Ishikawa (cell line): ENCODE data around the gene ST6GALNAC6.
A peak's percentile ranks its signal among the peaks of the same experiment; 100 is the strongest.

Source experiments
- CEBPB ChIP-seq: IDR thresholded peaks from 2 replicates; pipeline ENCODE4 v1.6.1; 2012
- CREB1 ChIP-seq: IDR thresholded peaks from 2 replicates; pipeline ENCODE4 v1.6.1; 2012; ENCODE audit warnings: low read depth
- EGR1 ChIP-seq: IDR thresholded peaks from 2 replicates; pipeline ENCODE4 v1.6.1; 2012
- EP300 ChIP-seq: IDR thresholded peaks from 2 replicates; pipeline ENCODE4 v1.6.1; 2012; ENCODE audit warnings: borderline replicate concordance
- FOXM1 ChIP-seq: IDR thresholded peaks from 2 replicates; pipeline ENCODE4 v1.6.1; 2012; ENCODE audit warnings: low read depth, borderline replicate concordance
- NFIC ChIP-seq: IDR thresholded peaks from 2 replicates; pipeline ENCODE4 v1.6.1; 2012
- RAD21 ChIP-seq: IDR thresholded peaks from 2 replicates; pipeline ENCODE4 v1.6.1; 2012; ENCODE audit warnings: low read depth
- TAF1 ChIP-seq: IDR thresholded peaks from 2 replicates; pipeline ENCODE4 v1.6.1; 2012; ENCODE audit warnings: low read depth, mild to moderate bottlenecking
- TCF12 ChIP-seq: IDR thresholded peaks from 2 replicates; pipeline ENCODE4 v1.6.1; 2012; ENCODE audit warnings: low read depth
- TEAD4 ChIP-seq: IDR thresholded peaks from 2 replicates; pipeline ENCODE4 v1.6.1; 2012
- YY1 ChIP-seq: IDR thresholded peaks from 2 replicates; pipeline ENCODE4 v1.6.1; 2012; ENCODE audit warnings: low read depth
- ZBTB7A ChIP-seq: IDR thresholded peaks from 2 replicates; pipeline ENCODE4 v1.6.1; 2012; ENCODE audit warnings: low read depth
- TF ChIP-seq, protein P1 (sequence below): IDR thresholded peaks from 2 replicates; pipeline ENCODE4 v1.6.1; 2012
- TF ChIP-seq, protein P2 (sequence below): IDR thresholded peaks from 2 replicates; pipeline ENCODE4 v1.6.1; 2012; ENCODE audit warnings: low read depth, mild to moderate bottlenecking
- TF ChIP-seq, protein P3 (sequence below): IDR thresholded peaks from 2 replicates; pipeline ENCODE4 v1.6.1; 2012

ST6GALNAC6 gene

DNA sequence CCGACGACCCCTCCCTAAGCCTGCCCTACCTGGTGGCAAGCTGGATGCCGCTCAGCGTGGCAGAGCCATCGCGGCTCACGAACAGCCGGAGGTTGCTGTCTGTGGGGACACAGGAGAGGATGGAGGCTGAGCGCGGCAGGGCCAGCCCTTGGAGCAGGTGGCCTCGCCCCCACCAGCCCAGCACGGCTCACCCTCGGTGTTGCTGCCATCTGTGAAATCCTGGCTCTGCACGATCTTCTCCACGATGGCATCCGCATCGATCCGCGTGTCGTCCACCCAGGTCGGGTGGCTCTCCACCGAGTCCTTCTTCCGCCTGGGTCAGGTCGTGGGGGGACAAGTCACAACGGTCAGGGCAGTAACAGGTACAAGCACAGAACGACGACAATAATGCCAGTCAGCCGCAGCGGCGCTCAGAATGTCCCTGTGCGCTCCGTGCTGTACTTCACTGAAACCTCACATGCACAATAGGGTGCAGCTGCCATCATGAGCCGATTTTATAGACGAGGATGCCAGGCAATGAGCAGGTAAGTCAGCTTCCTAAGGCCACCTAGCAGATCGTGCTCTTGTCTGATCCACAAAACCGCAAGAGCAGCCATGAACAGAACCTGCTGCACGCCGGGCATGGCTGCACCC lies 45.3 kb upstream of the ST6GALNAC6 start:
- TF ChIP-seq, protein P1, sequence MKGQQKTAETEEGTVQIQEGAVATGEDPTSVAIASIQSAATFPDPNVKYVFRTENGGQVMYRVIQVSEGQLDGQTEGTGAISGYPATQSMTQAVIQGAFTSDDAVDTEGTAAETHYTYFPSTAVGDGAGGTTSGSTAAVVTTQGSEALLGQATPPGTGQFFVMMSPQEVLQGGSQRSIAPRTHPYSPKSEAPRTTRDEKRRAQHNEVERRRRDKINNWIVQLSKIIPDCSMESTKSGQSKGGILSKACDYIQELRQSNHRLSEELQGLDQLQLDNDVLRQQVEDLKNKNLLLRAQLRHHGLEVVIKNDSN: no peak
- TF ChIP-seq TAF1: no peak
- TF ChIP-seq, protein P2, sequence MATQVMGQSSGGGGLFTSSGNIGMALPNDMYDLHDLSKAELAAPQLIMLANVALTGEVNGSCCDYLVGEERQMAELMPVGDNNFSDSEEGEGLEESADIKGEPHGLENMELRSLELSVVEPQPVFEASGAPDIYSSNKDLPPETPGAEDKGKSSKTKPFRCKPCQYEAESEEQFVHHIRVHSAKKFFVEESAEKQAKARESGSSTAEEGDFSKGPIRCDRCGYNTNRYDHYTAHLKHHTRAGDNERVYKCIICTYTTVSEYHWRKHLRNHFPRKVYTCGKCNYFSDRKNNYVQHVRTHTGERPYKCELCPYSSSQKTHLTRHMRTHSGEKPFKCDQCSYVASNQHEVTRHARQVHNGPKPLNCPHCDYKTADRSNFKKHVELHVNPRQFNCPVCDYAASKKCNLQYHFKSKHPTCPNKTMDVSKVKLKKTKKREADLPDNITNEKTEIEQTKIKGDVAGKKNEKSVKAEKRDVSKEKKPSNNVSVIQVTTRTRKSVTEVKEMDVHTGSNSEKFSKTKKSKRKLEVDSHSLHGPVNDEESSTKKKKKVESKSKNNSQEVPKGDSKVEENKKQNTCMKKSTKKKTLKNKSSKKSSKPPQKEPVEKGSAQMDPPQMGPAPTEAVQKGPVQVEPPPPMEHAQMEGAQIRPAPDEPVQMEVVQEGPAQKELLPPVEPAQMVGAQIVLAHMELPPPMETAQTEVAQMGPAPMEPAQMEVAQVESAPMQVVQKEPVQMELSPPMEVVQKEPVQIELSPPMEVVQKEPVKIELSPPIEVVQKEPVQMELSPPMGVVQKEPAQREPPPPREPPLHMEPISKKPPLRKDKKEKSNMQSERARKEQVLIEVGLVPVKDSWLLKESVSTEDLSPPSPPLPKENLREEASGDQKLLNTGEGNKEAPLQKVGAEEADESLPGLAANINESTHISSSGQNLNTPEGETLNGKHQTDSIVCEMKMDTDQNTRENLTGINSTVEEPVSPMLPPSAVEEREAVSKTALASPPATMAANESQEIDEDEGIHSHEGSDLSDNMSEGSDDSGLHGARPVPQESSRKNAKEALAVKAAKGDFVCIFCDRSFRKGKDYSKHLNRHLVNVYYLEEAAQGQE: no peak
- TF ChIP-seq TCF12: no peak
- TF ChIP-seq FOXM1: no peak
- TF ChIP-seq TEAD4: no peak
- no peak for TF ChIP-seq CREB1
- TF ChIP-seq YY1: no peak

DNA sequence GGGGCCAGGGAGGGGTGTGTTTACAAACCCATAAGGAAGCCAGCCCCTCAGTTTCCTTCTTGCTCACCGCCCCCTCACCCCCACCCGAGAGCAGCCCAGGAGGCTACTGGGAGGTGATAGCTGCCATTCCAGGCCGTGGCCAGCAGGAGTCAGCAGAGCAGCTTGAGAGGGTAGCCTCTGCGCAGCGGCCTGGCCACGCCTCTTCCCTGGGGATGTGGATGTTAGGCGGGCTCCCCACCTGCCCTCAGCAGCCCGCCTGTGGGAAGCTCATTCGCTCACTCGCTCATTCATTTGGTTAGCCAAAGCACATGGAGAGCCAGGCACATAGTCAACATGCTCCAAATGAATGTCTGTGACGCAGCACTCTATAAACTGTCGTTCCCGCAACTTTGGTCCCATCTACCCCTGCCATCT lies 44.3 kb upstream of the ST6GALNAC6 start:
- TF ChIP-seq TAF1 (no peak), ZBTB7A (0 out of 2 replicates have a peak, but pooled peaks have one; percentile 29), TCF12 (no peak), RAD21 (peak; percentile 94)
- TF ChIP-seq, protein P2: no peak

DNA sequence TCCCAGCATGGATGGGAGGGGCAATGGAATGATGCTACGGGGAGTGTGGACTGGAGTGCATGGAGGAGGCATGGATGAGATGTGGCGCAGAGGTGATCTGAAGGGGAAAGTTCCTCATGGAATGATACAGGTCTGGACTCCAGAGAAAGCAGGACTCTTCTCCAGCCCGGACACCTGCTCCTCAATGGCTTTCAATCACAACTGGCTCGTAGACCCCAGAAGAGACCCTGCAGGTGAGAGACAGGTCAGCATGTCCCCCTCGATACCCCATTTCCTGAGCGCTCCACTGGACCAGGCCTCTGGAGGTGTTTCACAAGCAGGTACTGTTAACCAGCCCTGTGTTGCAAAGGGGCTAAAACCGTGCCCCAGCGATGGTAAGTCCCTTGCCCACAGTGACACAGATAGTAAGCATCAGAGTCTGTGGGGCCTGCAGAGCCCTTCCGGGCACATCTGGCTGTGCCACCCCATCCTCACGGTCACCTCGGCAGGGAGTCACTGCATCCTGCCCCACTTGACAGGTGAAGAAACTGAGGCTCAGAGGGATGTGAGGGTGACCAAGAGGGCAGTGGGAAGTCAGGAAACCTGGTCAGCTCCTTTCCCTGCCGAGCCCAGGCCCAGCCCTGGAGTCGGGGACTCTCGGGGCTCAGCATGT lies 43.7 kb upstream of the ST6GALNAC6 start:
- TF ChIP-seq RAD21 (no peak), TAF1 (no peak), EP300 (no peak), CREB1 (no peak), YY1 (no peak), EGR1 (no peak), ZBTB7A (no peak; the same call in 1 of the 2 replicates), TCF12 (no peak), TEAD4 (no peak), CEBPB (no peak), NFIC (no peak), FOXM1 (no peak)
- TF ChIP-seq, protein P1: no peak
- TF ChIP-seq, protein P3, sequence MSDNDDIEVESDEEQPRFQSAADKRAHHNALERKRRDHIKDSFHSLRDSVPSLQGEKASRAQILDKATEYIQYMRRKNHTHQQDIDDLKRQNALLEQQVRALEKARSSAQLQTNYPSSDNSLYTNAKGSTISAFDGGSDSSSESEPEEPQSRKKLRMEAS: no peak
- TF ChIP-seq, protein P2: no peak

DNA sequence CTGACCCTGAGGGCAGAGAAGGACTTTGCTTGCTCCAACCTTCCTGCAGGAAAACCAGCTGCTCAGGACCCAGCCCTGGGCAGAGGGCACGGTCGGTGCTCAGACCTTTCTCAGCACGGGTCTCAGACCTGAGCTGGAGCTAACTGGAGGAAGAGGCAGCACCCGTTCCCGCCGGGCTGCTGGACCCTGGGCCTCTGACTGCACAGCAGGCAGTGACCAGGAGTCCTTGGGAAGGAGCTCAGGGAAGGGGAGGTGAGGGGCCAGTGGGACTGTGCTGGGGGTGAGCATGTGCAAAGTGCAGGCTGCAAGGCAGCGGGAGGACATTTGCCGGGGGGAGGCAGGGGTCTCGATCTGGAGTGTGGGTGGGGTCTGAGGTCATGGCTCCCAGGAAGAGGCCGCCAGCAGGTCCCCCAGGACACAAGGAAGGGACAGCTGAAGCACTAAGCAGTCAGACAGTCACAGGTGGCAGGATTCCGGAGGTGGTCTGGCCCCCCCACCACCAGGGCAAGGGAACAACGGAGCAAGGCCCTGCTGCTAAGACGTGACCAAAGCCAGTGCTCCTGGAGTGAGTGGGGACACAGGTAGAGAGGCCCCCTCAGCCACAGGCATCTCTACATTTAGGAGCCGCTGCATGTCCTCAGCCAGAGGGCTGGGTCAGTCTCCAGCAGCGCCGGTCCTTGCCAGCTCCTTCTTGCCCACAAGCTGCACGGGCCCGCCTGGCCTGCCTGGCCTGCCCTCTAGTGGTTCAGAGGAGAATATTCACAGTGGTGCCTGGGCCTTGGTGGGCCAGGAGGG lies 43.0 kb upstream of the ST6GALNAC6 start:
- TF ChIP-seq ZBTB7A: peak; percentile 98
- TF ChIP-seq RAD21: peak; percentile 53; the same call in 1 of the 2 replicates
- no peak for TF ChIP-seq YY1
